Glomerular visceral epithelial cell (primary cell): ENCODE results near the gene PALLD.

Experiments
- DNase-seq: peaks from one replicate; pipeline ENCODE4 v3.0.0-alpha.2; 2016; ENCODE audit errors: extremely low spot score

Gene PALLD

GRCh38 chr4:168826620-168827019 is 329.8 kb downstream of the PALLD start:
- DNase-seq, result no peak

- DNase-seq, result peak; percentile 41
Observed at GRCh38 chr4:168830777-168831512, 334.1 kb downstream of the PALLD start.

- no peak for DNase-seq
Observed at GRCh38 chr4:168831585-168831918, 334.7 kb downstream of the PALLD start.

- DNase-seq, result peak; percentile 91
Observed at GRCh38 chr4:168831919-168832762, 335.3 kb downstream of the PALLD start.

GRCh38 chr4:168832763-168833575 is 336.1 kb downstream of the PALLD start:
- peak; percentile 54 for DNase-seq

- DNase-seq, result no peak
Observed at GRCh38 chr4:168833881-168834280, 337.0 kb downstream of the PALLD start.

GRCh38 chr4:168835880-168836454 is 339.1 kb downstream of the PALLD start:
- no peak for DNase-seq

GRCh38 chr4:168836490-168836889 is 339.6 kb downstream of the PALLD start:
- DNase-seq, result no peak

GRCh38 chr4:168837922-168838321 is 341.1 kb downstream of the PALLD start:
- DNase-seq, result no peak

- DNase-seq, result no peak
Observed at GRCh38 chr4:168839758-168840391, 343.0 kb downstream of the PALLD start.

GRCh38 chr4:168840392-168840763 is 343.5 kb downstream of the PALLD start:
- no peak for DNase-seq

GRCh38 chr4:168841000-168841671 is 344.3 kb downstream of the PALLD start:
- DNase-seq, result no peak

GRCh38 chr4:168841672-168842019 is 344.8 kb downstream of the PALLD start:
- DNase-seq, result no peak

GRCh38 chr4:168842186-168842585 is 345.3 kb downstream of the PALLD start:
- no peak for DNase-seq

GRCh38 chr4:168843635-168844034 is 346.8 kb downstream of the PALLD start:
- DNase-seq, result no peak

GRCh38 chr4:168844353-168845049 is 347.6 kb downstream of the PALLD start:
- DNase-seq, result no peak

- no peak for DNase-seq
Observed at GRCh38 chr4:168845897-168846296, 349.0 kb downstream of the PALLD start.

GRCh38 chr4:168846414-168846813 is 349.6 kb downstream of the PALLD start:
- no peak for DNase-seq

- no peak for DNase-seq
Observed at GRCh38 chr4:168847771-168848502, 351.1 kb downstream of the PALLD start.
